HG03378 (cell line): Measurements from ENCODE around the gene ZBTB38.
A peak's percentile ranks its signal among the peaks of the same experiment; 100 is the strongest.

ENCODE experiments used
- ATAC-seq: cut with Tn5 transposase; IDR thresholded peaks from one replicate; pipeline ENCODE4 v1.9.1; 2021; ENCODE audit warnings: mild to moderate bottlenecking, moderate library complexity; ENCODE audit not compliant: unreplicated experiment

ZBTB38 gene

DNA sequence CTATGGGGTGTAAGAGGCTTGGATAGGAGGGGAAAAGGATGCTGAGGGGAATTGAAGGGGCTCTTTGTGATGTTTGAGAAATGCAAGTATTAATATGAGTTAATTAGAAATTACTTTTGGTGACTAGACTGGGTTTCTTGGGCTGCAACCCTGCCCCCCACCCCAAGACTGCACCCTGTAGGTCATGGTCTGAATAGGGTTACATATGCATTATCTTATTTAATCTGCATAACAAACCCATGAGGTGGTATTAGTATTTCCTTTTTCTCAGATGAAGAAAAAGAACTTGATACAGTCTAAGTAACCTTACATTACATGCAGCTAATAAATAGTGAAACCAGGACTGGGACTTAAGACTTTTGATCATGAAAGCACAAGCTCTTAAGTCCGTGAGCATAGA lies 5.6 kb upstream of the ZBTB38 start:
- no peak for ATAC-seq

DNA sequence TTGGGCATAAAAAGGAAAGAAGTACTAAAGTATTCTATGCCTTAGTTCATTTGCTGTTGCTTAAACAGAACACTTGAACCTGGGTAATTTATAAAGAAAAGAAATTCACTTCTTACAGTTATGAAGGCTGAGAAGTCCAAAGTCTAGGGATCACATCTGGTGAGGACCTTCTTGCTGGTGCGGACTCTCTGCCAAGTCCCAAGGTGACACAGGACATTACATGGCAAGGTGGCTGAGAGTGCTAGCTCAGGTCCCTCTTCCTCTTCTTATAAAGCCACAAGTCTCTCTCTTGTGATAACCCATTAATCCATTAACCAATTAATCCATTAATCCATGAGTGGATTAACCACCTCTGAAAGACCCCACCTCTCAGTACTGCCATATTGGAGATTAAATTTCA lies 3.1 kb upstream of the ZBTB38 start:
- ATAC-seq = no peak

DNA sequence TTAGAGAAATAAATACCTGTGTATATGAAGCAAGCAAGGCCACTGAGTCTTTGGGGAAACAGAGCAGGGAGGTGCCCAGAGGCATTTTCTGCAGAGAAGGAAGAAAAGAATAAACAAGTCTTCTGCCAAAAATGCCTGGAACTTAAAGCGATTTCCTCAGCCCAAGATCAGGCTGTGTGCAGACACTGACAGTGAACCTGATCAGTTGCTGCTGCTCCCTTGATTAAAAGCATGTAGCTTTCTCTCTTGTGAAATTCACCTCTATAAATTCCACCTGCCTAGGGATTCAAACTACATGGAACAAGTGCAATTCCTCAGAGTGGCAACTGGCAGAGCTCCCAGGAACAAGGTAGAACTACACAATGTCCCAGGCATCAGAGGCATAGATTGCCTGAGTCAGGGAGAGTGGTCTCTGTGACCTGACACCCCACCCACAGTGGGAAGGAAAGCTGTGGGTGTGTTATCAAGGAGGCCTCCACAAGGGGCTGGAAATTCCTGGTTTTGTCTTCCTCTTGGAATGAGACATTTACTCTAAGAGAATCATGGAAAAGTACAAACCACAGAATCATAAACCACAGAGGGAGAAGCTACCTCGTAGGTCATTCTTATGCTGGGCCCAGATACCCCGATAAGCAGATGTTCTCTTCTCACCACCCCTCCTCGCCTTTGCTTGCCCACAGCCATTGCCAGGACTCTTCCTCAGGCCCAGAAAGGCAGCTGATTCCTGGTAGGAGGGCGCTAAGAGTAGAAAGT lies 1.8 kb upstream of the ZBTB38 start:
- ATAC-seq = no peak

DNA sequence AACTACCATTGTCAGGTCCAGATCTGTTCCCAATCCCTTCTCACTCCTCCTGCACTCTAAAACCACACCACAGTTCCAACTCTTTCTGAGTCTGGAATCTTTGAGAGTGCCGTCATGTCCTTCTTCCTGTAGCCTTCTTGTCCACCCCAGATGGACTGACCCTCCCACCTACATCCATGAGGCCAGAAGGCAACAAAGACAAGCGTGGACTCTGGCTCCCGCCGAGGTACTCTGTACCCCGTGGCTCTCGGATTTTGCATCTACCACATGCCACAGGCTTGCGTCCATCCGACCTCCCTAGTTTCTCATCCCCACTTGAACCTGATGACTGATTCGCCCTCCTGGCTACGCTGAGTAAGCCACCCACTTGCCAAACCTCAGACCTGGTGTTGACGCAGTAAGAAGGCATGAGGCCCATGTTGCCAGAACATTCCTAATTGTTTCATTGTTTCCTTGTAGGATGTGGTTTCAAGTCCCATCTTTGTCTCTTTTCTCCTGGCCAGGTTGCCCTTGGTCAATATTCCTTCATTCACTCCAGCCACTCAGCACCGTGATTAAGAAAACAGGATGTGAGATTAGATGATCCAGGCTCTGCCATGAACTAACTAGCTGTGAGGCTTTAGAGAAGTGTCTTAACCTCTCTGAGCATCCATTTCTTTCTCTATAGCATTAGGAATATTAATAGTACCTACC lies 1.1 kb upstream of the ZBTB38 start:
- ATAC-seq = no peak

DNA sequence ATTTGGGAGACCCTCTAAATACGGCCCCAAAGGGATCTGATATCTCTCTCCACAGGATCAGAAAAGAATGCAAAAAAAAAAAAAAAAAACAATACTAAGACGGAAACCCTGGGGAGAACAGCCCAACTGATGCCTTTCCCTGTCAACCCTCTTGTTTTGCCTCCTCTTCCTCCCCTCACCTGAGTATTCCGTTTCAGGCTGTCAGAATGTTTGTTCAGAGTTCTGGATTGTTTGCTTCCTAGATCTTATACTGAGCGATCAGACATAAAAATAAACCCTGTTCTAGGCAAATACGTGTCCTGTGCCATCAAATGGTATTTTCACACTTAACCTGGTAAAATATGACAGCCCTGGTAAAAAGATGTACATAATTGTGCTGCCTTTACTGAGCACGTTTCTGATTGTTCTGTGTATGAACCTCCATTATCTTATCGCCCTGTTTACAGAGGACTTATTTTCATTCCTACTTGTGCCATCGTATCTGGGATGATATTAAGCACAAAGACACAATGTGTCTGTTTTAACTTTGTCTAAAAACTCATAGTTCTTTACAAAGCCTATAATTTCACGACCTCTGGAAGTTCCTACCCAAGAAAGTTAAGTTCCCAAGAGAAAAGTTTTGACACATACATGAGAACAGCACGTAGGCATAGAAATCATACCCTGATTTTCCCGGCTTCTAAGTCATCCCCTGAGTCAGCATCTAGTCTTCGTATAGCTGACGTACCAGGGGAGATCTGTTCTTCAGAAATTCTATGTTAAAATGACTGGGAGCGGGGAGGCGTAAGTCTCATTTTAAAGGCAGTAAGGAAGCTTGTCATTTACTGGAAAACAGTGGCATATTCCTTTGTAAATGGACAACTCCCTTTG lies 856 bp downstream of the ZBTB38 start:
- ATAC-seq = no peak

DNA sequence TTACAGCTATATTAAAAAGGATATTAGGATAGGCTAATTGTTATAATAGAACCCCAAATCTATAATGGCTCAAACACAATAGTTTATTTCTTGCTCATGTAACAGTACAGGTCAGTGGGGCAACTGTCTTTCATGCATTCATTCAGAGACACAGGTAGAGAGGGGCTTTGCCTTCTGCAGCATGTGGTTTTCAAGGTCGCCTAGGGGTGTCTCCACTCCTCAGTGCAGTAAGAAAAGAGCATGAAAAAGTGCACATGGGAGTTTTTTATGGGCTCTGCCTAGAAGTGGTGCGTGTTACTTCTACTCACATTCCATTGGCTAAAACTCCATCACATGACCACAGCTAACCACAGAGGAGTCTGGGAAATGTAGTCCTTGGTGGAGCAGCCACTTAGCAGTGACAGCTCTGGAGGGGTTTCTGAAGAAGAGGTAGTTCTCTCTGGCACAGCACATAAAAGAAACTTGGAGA lies 1.8 kb downstream of the ZBTB38 start:
- peak; percentile 87 for ATAC-seq

DNA sequence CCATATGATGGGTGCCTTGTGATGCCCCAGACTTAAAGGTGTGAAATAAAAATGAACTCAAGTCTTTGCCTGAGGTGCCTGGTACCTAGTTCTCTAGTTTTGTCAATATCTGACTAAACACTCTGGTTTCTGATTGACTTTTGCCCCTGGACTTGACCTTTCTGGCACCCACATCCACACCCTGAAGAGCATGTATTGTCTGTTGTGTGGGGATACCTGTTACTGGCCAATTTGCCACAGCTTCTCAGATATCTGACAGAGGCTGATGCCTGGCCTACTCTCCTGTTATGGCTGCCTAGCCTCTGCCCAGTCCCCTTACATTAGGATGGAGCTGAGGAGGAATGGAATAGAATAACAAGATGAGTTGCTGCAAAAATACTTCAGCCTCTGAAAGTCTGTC lies 3.6 kb downstream of the ZBTB38 start:
- ATAC-seq = peak; percentile 36

DNA sequence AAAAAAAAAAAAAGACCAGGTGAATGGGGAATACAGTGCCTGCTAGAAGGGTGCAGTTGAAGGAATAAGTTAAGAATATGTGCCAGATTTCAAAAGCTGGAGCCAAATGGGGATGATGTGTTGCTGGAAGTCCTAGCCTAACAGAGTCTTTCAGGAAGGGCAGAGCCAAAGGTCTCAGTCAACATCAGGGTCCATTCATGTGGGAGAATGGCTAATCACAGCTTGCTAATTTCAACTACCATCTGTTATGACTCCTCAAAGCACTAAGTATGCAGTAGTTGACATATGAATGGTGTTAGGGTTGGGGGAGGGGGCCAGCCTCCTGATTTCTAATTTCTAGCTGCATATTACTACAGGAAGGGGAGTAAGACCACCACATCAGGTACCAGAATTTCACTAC lies 4.4 kb downstream of the ZBTB38 start:
- ATAC-seq = no peak

DNA sequence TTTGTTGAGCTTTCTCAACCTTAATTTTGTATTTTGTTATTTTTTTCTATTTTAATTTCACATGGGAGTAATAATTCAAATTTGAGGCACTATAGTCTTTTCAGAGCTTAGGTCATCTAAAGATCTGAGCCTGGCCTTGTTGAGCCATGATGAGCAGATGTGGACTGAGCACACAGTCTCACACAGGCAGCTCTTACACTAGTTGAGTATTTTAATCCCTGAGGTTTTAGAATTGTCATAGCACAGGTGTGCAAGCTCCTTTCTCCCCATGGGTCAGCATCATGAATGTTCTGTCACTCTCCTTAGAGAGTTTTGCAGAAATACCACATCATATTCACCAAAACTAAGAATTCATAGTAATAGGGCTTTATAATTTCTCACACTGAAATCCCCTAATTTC lies 4.9 kb downstream of the ZBTB38 start:
- no peak for ATAC-seq

DNA sequence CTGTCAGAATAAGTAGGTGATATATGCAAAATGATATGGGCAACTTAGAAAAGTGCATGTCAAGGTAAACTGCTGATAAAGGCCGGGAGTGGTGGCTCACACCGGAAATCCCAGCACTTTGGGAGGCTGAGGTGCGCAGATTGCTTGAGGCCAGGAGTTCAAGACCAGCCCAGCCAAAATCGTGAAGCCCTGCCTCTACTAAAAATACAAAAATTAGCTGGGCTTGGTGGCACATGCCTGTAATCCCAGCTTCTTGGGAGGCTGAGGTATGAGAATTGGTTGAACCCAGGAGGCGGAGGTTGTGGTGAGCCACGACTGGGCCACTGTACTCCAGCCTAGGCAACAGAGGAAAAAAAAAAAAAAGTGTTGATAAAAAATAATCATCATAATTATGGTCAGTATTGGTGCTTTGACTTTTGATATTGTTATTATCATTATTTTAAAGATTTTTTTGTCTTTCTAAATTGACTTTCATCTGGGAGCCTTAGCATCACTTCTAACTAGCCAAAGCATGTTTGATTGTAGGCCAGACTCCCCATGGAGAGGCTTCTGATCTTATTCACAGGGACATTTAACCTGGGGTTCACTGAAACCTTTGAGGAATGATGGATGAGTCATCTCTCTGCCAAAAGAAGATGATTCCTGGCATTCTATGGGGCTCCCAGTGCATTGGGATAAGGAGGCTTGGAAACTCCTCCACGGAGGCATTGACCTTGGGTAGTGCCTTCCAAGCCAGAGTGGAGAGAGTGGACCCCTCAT lies 5.6 kb downstream of the ZBTB38 start:
- ATAC-seq = no peak

DNA sequence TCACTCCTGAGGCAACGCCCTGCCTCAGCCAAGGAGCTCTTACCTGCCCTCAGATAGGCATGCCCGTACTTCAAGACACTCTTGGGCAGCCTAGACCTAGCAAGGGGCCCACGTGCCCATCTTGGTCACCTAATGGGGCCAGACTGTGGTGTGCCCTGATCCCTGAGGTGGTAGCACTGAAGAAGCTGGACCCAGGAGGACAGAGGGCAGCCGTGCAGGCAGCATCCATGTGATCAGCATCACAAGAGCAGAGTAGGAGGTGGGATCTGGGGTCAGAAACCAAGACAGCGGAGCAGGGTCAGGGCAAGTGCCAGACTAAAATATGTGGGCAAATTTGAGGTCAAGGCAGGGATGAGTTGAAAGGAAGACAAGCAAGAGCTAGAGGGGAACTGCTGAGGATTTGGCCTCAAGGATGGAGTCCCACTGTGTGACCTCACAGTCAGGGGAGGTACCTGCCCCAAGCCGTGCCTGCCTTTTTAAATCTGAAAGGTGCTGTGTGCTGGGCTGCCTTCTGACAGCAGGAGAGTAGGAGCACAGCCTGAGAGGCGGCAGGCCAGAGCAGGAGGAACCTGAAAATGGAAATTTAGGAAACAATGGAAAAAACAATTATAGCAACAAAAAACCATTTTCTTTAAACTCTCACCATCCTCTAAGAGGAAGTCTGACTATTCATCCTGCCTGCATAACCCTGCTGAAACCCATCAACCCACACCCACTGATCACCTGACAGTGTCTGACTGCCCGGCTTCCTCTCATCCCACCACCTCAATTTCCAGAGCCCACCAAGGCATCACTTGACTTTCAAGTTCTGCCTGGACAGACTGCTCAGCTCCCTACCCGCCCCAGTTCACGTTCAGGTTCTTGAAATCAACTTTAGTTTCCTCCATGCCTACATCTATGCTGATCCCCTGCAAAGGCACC lies 7.3 kb downstream of the ZBTB38 start:
- no peak for ATAC-seq

DNA sequence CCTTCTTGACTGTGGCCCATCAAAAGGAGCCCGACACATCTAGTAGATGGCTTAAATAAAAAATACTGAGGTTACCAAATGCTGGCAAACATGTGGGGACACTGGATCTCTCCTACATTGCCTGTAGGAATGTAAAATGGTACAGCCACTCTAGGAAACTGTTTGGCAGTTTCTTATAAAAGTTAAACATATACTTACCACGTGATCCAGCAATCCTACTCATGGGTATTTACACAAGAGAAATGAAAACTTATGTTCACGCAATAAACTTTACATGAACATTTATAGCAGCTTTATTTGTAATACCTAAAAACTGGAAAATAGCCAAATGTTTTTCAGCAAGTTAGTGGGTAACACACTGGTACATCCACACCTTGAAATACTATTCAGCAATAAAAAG lies 9.1 kb downstream of the ZBTB38 start:
- no peak for ATAC-seq

DNA sequence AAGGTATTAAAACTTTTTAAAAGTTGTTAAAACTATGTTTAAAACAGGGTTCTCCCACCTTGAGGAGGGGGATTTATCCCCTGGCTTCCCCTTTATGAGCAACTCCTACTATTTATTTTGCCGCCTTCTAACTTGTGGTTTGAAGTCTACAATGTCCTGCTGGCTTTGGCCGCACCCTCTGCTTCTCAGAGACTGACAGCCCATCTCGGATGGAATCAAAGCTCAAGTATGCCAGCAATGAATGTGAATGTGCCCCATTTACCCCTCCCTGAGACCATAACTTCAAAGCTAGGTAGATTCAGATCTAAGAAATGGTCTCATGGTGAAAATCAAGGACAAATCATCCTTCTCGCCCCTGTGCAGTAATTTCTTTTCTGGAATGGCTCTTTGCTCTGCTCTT lies 10.3 kb downstream of the ZBTB38 start:
- no peak for ATAC-seq

DNA sequence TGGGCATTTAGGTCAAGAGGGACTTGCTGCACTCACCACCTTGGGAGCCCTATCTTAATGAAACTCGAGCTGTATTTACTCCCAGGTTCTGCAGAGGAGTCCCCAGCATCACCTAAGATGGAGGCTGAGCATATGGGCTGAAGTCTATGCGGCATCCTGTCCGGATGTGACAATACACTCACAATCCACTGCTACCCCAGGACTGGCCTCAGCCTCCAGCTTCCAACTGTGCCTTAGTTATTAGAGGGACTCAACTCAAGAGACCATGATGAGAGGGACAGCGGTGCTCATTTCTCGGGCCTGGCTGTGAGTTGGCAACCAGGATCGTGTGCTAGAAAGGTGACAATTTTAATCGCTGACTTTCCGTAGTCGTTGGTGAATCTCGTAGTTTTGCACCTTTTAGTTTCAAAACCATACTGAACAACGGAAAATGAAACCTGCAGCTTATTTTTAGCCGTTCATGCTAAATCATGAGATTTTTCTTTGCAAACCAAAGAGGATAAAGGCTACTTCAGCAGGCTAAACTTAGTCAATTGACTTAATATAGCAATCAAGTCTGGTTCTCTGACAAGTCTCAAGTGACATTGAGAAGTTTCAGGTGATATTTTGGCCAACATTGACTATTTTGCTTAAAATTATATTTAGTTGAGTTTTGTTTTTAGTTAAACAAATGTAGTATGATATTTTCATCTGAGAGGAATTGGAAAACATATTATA lies 11.1 kb downstream of the ZBTB38 start:
- peak; percentile 61 for ATAC-seq

DNA sequence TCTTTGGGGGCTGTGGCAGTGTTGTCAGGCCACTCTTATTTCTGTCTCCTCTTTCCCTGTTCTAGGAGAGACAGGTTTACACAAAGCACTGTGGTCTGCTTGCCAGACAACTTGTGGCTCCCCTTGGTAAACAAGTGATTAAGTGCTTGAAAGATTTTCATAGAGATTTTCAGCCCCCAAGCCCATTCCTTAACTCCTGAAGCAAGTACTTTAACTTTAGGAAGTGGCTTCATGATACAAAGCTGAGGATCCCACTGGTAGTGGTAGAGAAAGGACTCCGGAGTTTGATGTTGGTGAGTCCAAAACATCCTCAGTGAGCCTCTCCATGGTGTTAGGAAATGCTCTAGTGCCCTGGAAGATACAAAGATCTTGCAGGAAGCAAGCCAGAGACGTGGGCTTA lies 12.0 kb downstream of the ZBTB38 start:
- ATAC-seq = no peak

DNA sequence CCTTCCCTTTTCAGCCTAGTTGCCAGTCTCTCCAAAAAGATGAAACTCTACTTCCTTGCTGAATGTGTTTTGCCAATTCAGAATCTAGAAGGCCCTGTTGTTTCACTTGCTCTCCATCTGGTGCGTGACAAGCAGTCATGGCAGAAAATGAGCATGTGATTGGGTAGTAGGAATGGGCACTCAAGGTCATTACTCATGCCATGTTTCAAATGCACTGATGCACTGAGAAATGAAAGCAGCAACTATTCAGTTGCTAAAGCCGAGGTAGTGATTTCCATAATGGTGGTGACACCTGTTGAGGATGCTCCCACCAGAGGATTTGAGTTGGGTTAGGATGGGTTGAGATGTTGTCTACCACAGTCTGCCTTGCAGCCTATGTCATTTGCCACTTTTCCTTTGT lies 12.7 kb downstream of the ZBTB38 start:
- ATAC-seq = peak; percentile 31

DNA sequence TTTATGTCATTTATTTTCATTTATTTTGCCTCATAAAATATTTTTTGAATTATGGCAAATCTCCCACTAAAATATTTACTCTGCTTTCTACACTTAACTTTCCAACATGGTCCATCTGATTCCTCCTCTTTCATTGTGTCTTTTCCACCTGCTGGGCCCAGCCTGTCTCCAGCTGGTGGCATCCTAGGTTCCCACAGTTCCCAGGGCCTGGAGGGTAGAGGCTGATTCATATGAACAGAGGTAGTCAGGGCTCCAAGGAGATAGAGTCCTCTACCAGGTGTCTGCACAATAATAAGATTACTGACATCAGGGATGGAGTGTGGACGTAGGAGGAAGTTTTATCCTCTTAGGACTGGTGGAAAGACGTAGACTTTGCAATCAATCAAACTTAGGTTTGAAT lies 14.3 kb downstream of the ZBTB38 start:
- ATAC-seq = no peak

DNA sequence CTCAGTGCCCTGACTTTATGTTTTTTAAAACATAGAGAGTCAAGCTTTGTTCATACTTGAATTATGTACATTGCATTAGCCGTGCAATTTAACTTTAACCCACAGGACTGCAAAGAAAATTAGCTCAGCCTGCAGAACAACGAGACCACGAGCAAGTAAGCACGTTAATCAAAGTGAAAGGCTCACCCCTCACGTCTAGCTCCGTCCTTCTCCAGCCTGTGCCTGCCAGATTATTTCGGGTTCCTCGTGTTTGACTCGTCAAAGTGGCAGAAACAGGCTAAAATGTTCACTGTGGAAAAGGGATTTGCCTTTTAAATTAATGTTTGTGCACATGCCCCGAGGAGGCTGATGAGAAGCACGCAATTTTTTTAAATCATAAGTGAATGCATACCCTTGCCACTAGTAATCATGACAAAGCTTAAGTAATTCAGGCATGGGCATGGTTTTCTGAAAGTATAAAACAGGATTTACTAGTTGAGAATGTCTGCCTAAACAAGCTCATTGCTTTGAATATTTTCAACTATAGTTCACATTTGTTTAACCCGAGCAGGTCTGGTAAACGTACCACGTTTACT lies 15.3 kb downstream of the ZBTB38 start:
- no peak for ATAC-seq

DNA sequence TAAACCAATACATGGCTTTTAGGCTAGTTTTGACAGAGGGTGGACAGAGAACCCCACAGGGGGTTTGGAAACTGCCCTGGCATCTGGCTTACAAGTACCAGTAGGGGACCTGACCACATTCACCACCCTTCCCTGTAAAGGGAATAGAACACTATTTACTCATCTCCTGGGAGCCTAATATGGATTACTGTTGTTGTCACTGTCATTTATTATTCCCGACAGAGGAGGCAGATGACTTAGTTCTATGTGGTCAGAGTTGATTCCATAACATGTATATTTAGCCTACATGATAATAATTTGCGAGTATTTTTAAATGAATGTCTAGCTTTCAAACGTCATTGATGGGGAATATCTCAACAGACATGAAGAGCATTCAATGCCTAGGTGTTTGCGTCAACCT lies 15.9 kb downstream of the ZBTB38 start:
- no peak for ATAC-seq
